Stimulated activated naive CD8-positive, alpha-beta T cell treated with anti-CD3 and anti-CD28 coated beads, Interleukin-15, Interleukin-2, amounts not matched to agents 100 U/mL and 50 U/mL, for 24 hours (primary cell): ENCODE measurements around the gene CALCR.

ENCODE experiments used
- ATAC-seq: fragments of 150-1000 bp; cut with Tn5 transposase; one replicate; pipeline ENCODE4 v1.10.0; 2021
- DNase-seq: peaks from one replicate; pipeline ENCODE4 v3.0.0; 2021

The CALCR gene

GRCh38 chr7:93448176-93448575, 126.3 kb downstream of the CALCR start:
- no peak for DNase-seq

GRCh38 chr7:93447509-93447908, 127.0 kb downstream of the CALCR start:
- DNase-seq (no peak), ATAC-seq (no peak)

More at GRCh38 chr7:93448176-93448575, 126.3 kb downstream of the CALCR start:
- no peak for ATAC-seq

- DNase-seq (peak; percentile 41), ATAC-seq (no peak)
These were observed 131.9 kb downstream of the CALCR start for GRCh38 chr7:93442478-93443224.

- DNase-seq (no peak), ATAC-seq (no peak)
These were observed 138.7 kb downstream of the CALCR start for GRCh38 chr7:93435791-93436190.

- ATAC-seq = no peak
- no peak for DNase-seq
These were observed 142.4 kb downstream of the CALCR start for GRCh38 chr7:93432130-93432529.

- ATAC-seq = peak; percentile 43
These were observed 143.5 kb downstream of the CALCR start for GRCh38 chr7:93430917-93431588.

GRCh38 chr7:93429563-93429962, 145.0 kb downstream of the CALCR start:
- DNase-seq (no peak), ATAC-seq (no peak)

More at GRCh38 chr7:93430917-93431588, 143.5 kb downstream of the CALCR start:
- no peak for DNase-seq

- ATAC-seq = no peak
- DNase-seq = no peak
These were observed 147.4 kb downstream of the CALCR start for GRCh38 chr7:93427107-93427506.

GRCh38 chr7:93426155-93426696, 148.3 kb downstream of the CALCR start:
- DNase-seq (no peak), ATAC-seq (no peak)

- no peak for ATAC-seq
These were observed 159.9 kb downstream of the CALCR start for GRCh38 chr7:93414574-93414973.

GRCh38 chr7:93409324-93409723, 165.2 kb downstream of the CALCR start:
- ATAC-seq (no peak), DNase-seq (no peak)

More at GRCh38 chr7:93414574-93414973, 159.9 kb downstream of the CALCR start:
- no peak for DNase-seq

- DNase-seq = no peak
- no peak for ATAC-seq
These were observed 167.3 kb downstream of the CALCR start for GRCh38 chr7:93407239-93407638.

- DNase-seq (no peak), ATAC-seq (no peak)
These were observed 171.6 kb downstream of the CALCR start for GRCh38 chr7:93402944-93403343.

GRCh38 chr7:93399642-93400041, 174.9 kb downstream of the CALCR start:
- ATAC-seq (no peak), DNase-seq (no peak)

- DNase-seq (no peak), ATAC-seq (no peak)
These were observed 181.5 kb downstream of the CALCR start for GRCh38 chr7:93392984-93393383.

- DNase-seq = no peak
- ATAC-seq = no peak
These were observed 183.9 kb downstream of the CALCR start for GRCh38 chr7:93390660-93391059.

- ATAC-seq (no peak), DNase-seq (no peak)
These were observed 192.2 kb downstream of the CALCR start for GRCh38 chr7:93382362-93382761.

- ATAC-seq = no peak
- no peak for DNase-seq
These were observed 196.3 kb downstream of the CALCR start for GRCh38 chr7:93378131-93378760.

- no peak for DNase-seq
- ATAC-seq = no peak
These were observed 198.9 kb downstream of the CALCR start for GRCh38 chr7:93375603-93376002.
